ENCODE measurements around the gene HDAC4. TPM values are rescaled to one million over a fixed set of nuclear protein-coding genes. Genes with fewer than 3 reads are reported as not detected.
A peak's percentile ranks its signal among the peaks of the same experiment; 100 is the strongest.

Gene HDAC4
- total RNA-seq, 1 experiment from 2014 or later = 47.6 TPM

DNA sequence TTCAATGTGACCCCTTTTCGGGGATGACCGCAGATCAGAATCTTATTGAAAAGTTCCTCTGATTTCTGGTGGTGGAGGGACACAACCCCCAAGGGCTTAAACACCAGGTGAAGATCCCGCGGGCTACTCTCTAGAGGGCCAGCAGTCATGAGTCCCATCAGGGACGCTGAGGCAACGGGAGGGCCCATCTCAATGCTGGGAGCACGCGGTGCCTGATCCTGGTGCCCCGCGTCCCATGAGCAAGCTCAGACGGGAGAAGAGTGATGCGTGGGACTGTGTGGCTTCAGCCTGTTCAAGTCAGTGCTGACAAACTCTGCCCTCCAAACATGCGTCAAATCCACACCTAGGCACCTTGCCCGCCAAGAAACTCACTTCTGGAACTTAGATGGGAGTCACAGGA lies 328.0 kb downstream of the HDAC4 start:
- CTCF ChIA-PET = no interaction called here
- H3K9me2 ChIP-seq (ENCODE audit: insufficient read depth) = no peaks in the 10 kb centered on the region
- TF ChIP-seq SIN3A (IDR thresholded peaks at IDR 0.05; ENCODE audit: low read depth) = no peak
- TF ChIP-seq ZNF274 (IDR thresholded peaks at IDR 0.05; ENCODE audit: low read depth, low read length) = no peak
- TF ChIP-seq, protein P1, sequence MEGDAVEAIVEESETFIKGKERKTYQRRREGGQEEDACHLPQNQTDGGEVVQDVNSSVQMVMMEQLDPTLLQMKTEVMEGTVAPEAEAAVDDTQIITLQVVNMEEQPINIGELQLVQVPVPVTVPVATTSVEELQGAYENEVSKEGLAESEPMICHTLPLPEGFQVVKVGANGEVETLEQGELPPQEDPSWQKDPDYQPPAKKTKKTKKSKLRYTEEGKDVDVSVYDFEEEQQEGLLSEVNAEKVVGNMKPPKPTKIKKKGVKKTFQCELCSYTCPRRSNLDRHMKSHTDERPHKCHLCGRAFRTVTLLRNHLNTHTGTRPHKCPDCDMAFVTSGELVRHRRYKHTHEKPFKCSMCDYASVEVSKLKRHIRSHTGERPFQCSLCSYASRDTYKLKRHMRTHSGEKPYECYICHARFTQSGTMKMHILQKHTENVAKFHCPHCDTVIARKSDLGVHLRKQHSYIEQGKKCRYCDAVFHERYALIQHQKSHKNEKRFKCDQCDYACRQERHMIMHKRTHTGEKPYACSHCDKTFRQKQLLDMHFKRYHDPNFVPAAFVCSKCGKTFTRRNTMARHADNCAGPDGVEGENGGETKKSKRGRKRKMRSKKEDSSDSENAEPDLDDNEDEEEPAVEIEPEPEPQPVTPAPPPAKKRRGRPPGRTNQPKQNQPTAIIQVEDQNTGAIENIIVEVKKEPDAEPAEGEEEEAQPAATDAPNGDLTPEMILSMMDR (IDR thresholded peaks at IDR 0.05 in 2 of 3, conservative IDR thresholded peaks at IDR 0.05 in 1 of 3; ENCODE audit: borderline replicate concordance in 1 of 3, insufficient read depth in 1 of 3, low read depth in 2 of 3, low read length in 2 of 3) = no peak
- TF ChIP-seq, protein P2, sequence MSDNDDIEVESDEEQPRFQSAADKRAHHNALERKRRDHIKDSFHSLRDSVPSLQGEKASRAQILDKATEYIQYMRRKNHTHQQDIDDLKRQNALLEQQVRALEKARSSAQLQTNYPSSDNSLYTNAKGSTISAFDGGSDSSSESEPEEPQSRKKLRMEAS (IDR thresholded peaks at IDR 0.05) = no peak
- no peak for TF ChIP-seq YY1 (IDR thresholded peaks at IDR 0.05; ENCODE audit: extremely low read depth, insufficient replicate concordance, low read depth, low read length)
- TF ChIP-seq EZH2 (IDR thresholded peaks at IDR 0.05) = no peak
- H3K79me2 ChIP-seq (ENCODE audit: insufficient read depth, low read length) = no peaks in the 10 kb centered on the region
- H3K4me3 ChIP-seq (replicated peaks in 1 of 2; ENCODE audit: low read depth in 1 of 2, low read length in 2 of 2) = no peak overlapping the region
- H3K4me1 ChIP-seq (ENCODE audit: control insufficient read depth in 1 of 2, insufficient read depth in 2 of 2, low read length in 2 of 2) = peaks cover 12 to 13% of the 10 kb centered on the region in 2 experiments
- RAD21 ChIA-PET (ENCODE audit: low non-redundant PET in 1 of 2, low total read pairs in 2 of 2, uncharacterized antibody in 2 of 2, unreplicated experiment in 2 of 2) = no interaction called here
- no peak overlapping the region for H3K9ac ChIP-seq (ENCODE audit: low read length)
- H3K4me2 ChIP-seq (ENCODE audit: low read length) = no peak overlapping the region
- POLR2A ChIA-PET = no interaction called here
- intact Hi-C loops (cut with micrococcal nuclease) = no loop called here
- H3K36me3 ChIP-seq (ENCODE audit: control insufficient read depth in 1 of 2, insufficient read depth in 2 of 2, low read length in 2 of 2) = no peaks in the 10 kb centered on the region
- H3K27ac ChIP-seq (ENCODE audit: low read depth, low read length) = no peak overlapping the region
- H3K27me3 ChIP-seq (ENCODE audit: insufficient read depth, low read length) = no peaks in the 10 kb centered on the region
- DNase-seq (ENCODE audit: low read depth, low spot score) = no peak
- BruUV-seq (replicated peaks) = no TSS peak
- no peak overlapping the region for H2AFZ ChIP-seq (ENCODE audit: low read depth, low read length, poor library complexity, severe bottlenecking)
- no peaks in the 10 kb centered on the region for H3K9me3 ChIP-seq (ENCODE audit: control insufficient read depth in 1 of 2, insufficient read depth in 1 of 2, low read depth in 1 of 2, low read length in 2 of 2)
- no peaks in the 10 kb centered on the region for H4K20me1 ChIP-seq (ENCODE audit: insufficient read depth)
- no peak for ATAC-seq

DNA sequence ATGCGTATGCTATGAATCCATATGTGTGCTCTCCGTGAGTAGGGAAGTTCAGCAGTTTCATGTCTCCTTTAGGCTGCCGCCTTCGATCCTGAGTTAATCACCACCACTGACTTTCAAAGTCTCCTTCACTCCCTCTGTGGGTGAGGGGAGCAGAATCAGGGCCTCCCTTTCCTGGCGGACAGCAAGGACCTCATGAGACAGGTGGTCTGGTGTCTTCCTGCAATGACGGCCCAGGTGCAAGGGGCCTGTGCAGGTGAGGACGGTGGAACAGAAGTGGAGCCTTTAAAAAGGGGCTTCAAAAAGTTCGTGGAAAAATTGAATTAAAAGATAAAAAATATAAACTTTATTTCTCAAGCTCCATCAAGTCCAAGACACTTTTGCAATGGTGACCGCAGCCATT lies 330.4 kb downstream of the HDAC4 start:
- no peaks in the 10 kb centered on the region for H3K9me2 ChIP-seq (ENCODE audit: insufficient read depth)
- POLR2A ChIA-PET = no interaction called here
- peaks cover 0 to 4% of the 10 kb centered on the region in 2 experiments; a peak in 1 of 4 replicates for H3K36me3 ChIP-seq (ENCODE audit: control insufficient read depth in 1 of 2, insufficient read depth in 2 of 2, low read length in 2 of 2)
- no peak overlapping the region for H3K9ac ChIP-seq (ENCODE audit: low read length)
- H3K4me2 ChIP-seq (ENCODE audit: low read length) = peak overlapping the region; percentile 57; the same call in 1 of the 2 replicates
- no TSS peak for BruUV-seq (replicated peaks)
- DNase-seq (ENCODE audit: low read depth, low spot score) = no peak
- no peaks in the 10 kb centered on the region for H3K27me3 ChIP-seq (ENCODE audit: insufficient read depth, low read length)
- H3K4me3 ChIP-seq (replicated peaks in 1 of 2; ENCODE audit: low read depth in 1 of 2, low read length in 2 of 2) = no peak overlapping the region
- ATAC-seq = no peak
- H3K9me3 ChIP-seq (ENCODE audit: control insufficient read depth in 1 of 2, insufficient read depth in 1 of 2, low read depth in 1 of 2, low read length in 2 of 2) = no peaks in the 10 kb centered on the region
- no peaks in the 10 kb centered on the region for H3K79me2 ChIP-seq (ENCODE audit: insufficient read depth, low read length)
- no peak overlapping the region; the same call in 1 of the 2 replicates for H3K27ac ChIP-seq (ENCODE audit: low read depth, low read length)
- H2AFZ ChIP-seq (ENCODE audit: low read depth, low read length, poor library complexity, severe bottlenecking) = no peak overlapping the region
- intact Hi-C loops (cut with micrococcal nuclease) = no loop called here
- CTCF ChIA-PET = no interaction called here
- peaks cover 12 to 13% of the 10 kb centered on the region in 2 experiments for H3K4me1 ChIP-seq (ENCODE audit: control insufficient read depth in 1 of 2, insufficient read depth in 2 of 2, low read length in 2 of 2)
- RAD21 ChIA-PET (ENCODE audit: low non-redundant PET in 1 of 2, low total read pairs in 2 of 2, uncharacterized antibody in 2 of 2, unreplicated experiment in 2 of 2) = no interaction called here
- no peaks in the 10 kb centered on the region for H4K20me1 ChIP-seq (ENCODE audit: insufficient read depth)
- TF ChIP-seq FOSL1 (IDR thresholded peaks at IDR 0.05; ENCODE audit: low read depth) (no peak), SIN3A (IDR thresholded peaks at IDR 0.05; ENCODE audit: low read depth) (no peak), POLR2AphosphoS5 (IDR thresholded peaks at IDR 0.05; ENCODE audit: low read depth, low read length) (no peak), ZFX (IDR thresholded peaks at IDR 0.05) (no peak), TCF7L2 (IDR thresholded peaks at IDR 0.05; ENCODE audit: borderline replicate concordance, extremely low read depth, insufficient read depth, insufficient read length) (no peak), YY1 (IDR thresholded peaks at IDR 0.05; ENCODE audit: extremely low read depth, insufficient replicate concordance, low read depth, low read length) (no peak), ELF1 (IDR thresholded peaks at IDR 0.05; ENCODE audit: borderline replicate concordance, low read depth) (no peak), SRF (IDR thresholded peaks at IDR 0.05; ENCODE audit: low read depth) (no peak)
- TF ChIP-seq, protein P3, sequence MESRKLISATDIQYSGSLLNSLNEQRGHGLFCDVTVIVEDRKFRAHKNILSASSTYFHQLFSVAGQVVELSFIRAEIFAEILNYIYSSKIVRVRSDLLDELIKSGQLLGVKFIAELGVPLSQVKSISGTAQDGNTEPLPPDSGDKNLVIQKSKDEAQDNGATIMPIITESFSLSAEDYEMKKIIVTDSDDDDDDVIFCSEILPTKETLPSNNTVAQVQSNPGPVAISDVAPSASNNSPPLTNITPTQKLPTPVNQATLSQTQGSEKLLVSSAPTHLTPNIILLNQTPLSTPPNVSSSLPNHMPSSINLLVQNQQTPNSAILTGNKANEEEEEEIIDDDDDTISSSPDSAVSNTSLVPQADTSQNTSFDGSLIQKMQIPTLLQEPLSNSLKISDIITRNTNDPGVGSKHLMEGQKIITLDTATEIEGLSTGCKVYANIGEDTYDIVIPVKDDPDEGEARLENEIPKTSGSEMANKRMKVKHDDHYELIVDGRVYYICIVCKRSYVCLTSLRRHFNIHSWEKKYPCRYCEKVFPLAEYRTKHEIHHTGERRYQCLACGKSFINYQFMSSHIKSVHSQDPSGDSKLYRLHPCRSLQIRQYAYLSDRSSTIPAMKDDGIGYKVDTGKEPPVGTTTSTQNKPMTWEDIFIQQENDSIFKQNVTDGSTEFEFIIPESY (IDR thresholded peaks at IDR 0.05; ENCODE audit: extremely low read depth, insufficient replicate concordance, low read length) = no peak
- TF ChIP-seq, protein P1 (IDR thresholded peaks at IDR 0.05 in 2 of 3, conservative IDR thresholded peaks at IDR 0.05 in 1 of 3; ENCODE audit: borderline replicate concordance in 1 of 3, insufficient read depth in 1 of 3, low read depth in 2 of 3, low read length in 2 of 3) = no peak
